ENCODE measurements around the gene DIP2C. TPM values are rescaled to one million over a fixed set of nuclear protein-coding genes. Genes with fewer than 3 reads are reported as not detected.

DIP2C gene
- total and polyA plus RNA-seq, 2 donors (not counting 1 experiment from before 2014, with no cell fraction given): 1.3 to 1.9 TPM

DNA sequence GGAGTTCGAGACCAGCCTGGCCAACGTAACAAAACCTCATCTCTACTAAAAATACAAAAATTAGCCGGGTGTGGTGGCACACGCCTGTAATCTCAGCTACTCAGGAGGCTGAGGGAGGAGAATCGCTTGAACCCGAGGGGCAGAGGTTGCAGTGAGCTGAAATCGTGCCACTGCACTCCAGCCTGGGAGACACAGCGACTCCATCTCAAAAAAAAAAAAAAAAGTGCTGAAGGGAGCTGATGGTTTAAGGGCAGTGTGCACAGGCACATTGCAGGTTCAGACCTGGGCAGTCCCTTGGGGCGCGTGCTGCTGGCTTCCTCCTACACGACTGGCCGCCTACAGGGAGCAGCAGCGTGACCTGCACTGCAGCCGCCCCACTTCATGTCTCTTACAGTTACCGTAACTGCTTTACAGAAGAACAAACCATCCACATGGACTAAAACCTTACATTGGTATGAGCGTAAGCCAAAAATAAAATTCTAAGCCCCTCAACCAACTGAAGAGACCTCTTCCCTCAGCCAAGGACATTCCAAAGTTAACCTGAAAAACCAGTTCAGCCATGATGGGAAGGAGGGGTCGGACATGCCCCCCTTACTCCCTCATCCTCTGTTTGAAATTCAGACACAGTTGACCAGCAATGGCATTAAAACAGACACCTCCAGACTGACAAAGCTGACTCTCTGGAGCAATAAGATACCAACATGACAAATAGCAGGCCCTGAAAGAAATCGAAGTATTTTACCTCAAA, 292.0 kb downstream of the DIP2C start:
- H4K20me1 ChIP-seq (ENCODE audit: control insufficient read depth, insufficient read depth, low read length, poor library complexity, severe bottlenecking): no peaks in the 10 kb centered on the region
- H3K4me2 ChIP-seq (replicated peaks; ENCODE audit: low read depth, low read length, poor library complexity, severe bottlenecking): no peak overlapping the region
- no peak for TF ChIP-seq CTCF (IDR thresholded peaks at IDR 0.05)
- H3K27me3 ChIP-seq (replicated peaks in 1 of 4; ENCODE audit: control extremely low read depth in 1 of 4, control insufficient read depth in 3 of 4, insufficient read depth in 4 of 4, low read length in 3 of 4): no peaks in the 10 kb centered on the region
- no peak overlapping the region for H2AFZ ChIP-seq (ENCODE audit: insufficient read depth, low read depth, low read length, poor library complexity, severe bottlenecking)
- H3K4me1 ChIP-seq (ENCODE audit: control insufficient read depth in 2 of 2, insufficient read depth in 2 of 2, low read length in 2 of 2): no peaks in the 10 kb centered on the region
- no peak overlapping the region for H3K4me3 ChIP-seq (ENCODE audit: control extremely low read depth in 1 of 5, extremely low read depth in 1 of 5, insufficient read depth in 1 of 5, low read depth in 2 of 5, low read length in 4 of 5)
- no peaks in the 10 kb centered on the region for H3K9me3 Mint-ChIP-seq (ENCODE audit: insufficient read depth)
- ChIA-PET CTCF (interaction anchor here (0.9 kb wide), 1 partner anchor 67 kb away, joined by 3 read pairs; no protein-coding TSS in a partner anchor), POLR2A (no interaction called here)
- H3K79me2 ChIP-seq (ENCODE audit: control insufficient read depth, insufficient read depth, low read length): no peaks in the 10 kb centered on the region
- no peak overlapping the region for H3K9ac ChIP-seq (ENCODE audit: low read length)
- DNase-seq (peak; percentile 13), ATAC-seq (ENCODE audit: low read depth) (no peak)
- H3K4me1 Mint-ChIP-seq: peaks cover 4% of the 10 kb centered on the region
- no peak overlapping the region for H3K27ac ChIP-seq (ENCODE audit: low read length in 2 of 2)
- WGBS (ENCODE audit: insufficient coverage): 71% methylated on average over 10 of the region's 18 CpGs
- no peaks in the 10 kb centered on the region for H3K9me3 ChIP-seq (ENCODE audit: control extremely low read depth in 1 of 3, control insufficient read depth in 2 of 3, insufficient read depth in 1 of 3, low read length in 2 of 3)
- no peaks in the 10 kb centered on the region for H3K27me3 Mint-ChIP-seq
- H3K4me3 Mint-ChIP-seq: no peak overlapping the region
- no peaks in the 10 kb centered on the region for H3K36me3 ChIP-seq (replicated peaks in 1 of 2; ENCODE audit: control extremely low read depth in 1 of 2, control insufficient read depth in 1 of 2, extremely low read depth in 1 of 2, insufficient read depth in 2 of 2, low read length in 1 of 2)
- H3K27ac Mint-ChIP-seq: no peak overlapping the region
- intact Hi-C loops (cut with micrococcal nuclease): no loop called here

DNA sequence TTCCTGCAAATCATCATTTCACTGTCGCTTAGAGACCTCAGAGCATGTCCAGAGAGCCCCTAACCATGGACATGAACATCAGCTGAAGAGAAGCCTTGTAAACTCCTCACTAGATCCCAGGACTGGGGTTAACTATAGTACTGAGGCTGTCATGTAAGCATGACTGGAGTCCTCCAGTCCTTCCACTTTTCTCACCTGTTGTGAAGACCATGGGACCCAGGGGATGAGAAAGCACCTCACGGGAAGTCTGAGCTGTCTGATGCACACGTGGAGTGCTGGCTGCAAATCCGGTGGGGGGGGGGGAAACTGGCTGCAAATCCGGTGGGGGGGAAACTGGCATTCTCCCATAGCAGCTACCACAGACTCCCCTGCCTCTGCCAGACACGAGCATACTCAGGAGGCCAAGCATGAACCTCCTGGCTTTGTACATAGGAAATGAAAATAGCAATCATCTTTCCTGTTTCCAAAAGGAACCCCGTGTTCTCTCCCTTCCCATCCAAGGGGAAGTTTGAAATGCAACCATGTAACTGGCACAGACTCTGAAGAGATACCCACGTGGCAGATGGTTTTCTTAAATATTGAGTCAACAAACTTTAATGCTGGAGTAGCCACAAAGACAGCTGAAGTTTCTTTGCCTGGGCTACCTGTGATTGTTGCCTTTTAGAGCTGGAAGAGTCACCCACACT, 292.8 kb downstream of the DIP2C start:
- Histone ChIP-seq H4K20me1 (ENCODE audit: control insufficient read depth, insufficient read depth, low read length, poor library complexity, severe bottlenecking) (no peaks in the 10 kb centered on the region), H3K36me3 (replicated peaks in 1 of 2; ENCODE audit: control extremely low read depth in 1 of 2, control insufficient read depth in 1 of 2, extremely low read depth in 1 of 2, insufficient read depth in 2 of 2, low read length in 1 of 2) (no peaks in the 10 kb centered on the region), H3K9ac (ENCODE audit: low read length) (no peak overlapping the region), H3K4me1 (ENCODE audit: control insufficient read depth in 2 of 2, insufficient read depth in 2 of 2, low read length in 2 of 2) (no peaks in the 10 kb centered on the region), H3K4me3 (ENCODE audit: control extremely low read depth in 1 of 5, extremely low read depth in 1 of 5, insufficient read depth in 1 of 5, low read depth in 2 of 5, low read length in 4 of 5) (no peak overlapping the region), H3K4me2 (replicated peaks; ENCODE audit: low read depth, low read length, poor library complexity, severe bottlenecking) (no peak overlapping the region), H3K27me3 (replicated peaks in 1 of 4; ENCODE audit: control extremely low read depth in 1 of 4, control insufficient read depth in 3 of 4, insufficient read depth in 4 of 4, low read length in 3 of 4) (no peaks in the 10 kb centered on the region), H3K9me3 (ENCODE audit: control extremely low read depth in 1 of 3, control insufficient read depth in 2 of 3, insufficient read depth in 1 of 3, low read length in 2 of 3) (no peaks in the 10 kb centered on the region), H2AFZ (ENCODE audit: insufficient read depth, low read depth, low read length, poor library complexity, severe bottlenecking) (no peak overlapping the region), H3K79me2 (ENCODE audit: control insufficient read depth, insufficient read depth, low read length) (no peaks in the 10 kb centered on the region), H3K27ac (ENCODE audit: low read length in 2 of 2) (no peak overlapping the region)
- TF ChIP-seq EZH2 (IDR thresholded peaks at IDR 0.05; ENCODE audit: borderline replicate concordance, insufficient read depth, low read depth, low read length, poor library complexity, severe bottlenecking) (no peak), CTCF (IDR thresholded peaks at IDR 0.05) (no peak)
- peaks cover 4% of the 10 kb centered on the region for H3K4me1 Mint-ChIP-seq
- intact Hi-C loops (cut with micrococcal nuclease): no loop called here
- ChIA-PET POLR2A (no interaction called here), CTCF (no interaction called here)
- ATAC-seq (ENCODE audit: low read depth) (no peak), DNase-seq (no peak)
- no peaks in the 10 kb centered on the region for H3K9me3 Mint-ChIP-seq (ENCODE audit: insufficient read depth)
- H3K4me3 Mint-ChIP-seq: no peak overlapping the region
- no peaks in the 10 kb centered on the region for H3K27me3 Mint-ChIP-seq
- no peak overlapping the region for H3K27ac Mint-ChIP-seq
- 80% methylated on average over 1 of the region's 8 CpGs for WGBS (ENCODE audit: insufficient coverage)
